ENCODE results near the gene C3orf20.

Gene C3orf20

DNA sequence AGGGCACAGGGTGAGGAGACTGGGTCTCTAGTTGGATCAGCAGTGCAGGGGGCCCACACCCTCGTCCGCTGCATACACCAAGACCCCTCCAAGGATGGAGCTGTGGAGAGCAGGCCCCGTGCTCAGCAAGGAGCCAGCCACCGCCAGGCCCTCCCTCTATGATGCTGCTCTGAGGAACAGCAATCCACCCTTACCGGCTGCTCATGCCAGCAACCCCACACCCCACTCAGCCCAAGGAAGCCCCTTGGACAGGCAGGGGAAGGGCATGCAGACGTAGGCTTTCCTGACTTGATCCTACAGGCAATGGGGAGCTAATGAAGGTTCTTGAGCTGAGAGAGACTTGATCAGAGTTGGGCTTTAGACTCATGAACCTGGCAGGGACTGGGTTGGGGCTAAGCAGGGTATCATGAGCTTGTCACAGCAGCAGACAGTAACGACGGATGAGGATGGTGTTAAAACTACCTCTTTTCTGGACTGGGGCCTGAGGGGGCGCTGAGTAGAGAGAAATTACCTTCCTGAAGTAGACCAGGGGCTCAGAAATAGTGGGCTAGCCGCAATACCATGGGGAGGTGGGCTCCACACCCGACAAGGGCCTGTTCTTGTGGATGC is 93.3 kb downstream of the C3orf20 start:
- H3K4me3 ChIP-seq (ENCODE audit: low read depth, low read length): no peak overlapping the region
- DNase-seq (ENCODE audit: low read depth): no peak

- no peak for DNase-seq (ENCODE audit: low read depth)
- no peak overlapping the region for H3K4me3 ChIP-seq (ENCODE audit: low read depth, low read length)
Observed at GRCh38 chr3:14768881-14769280, 93.9 kb downstream of the C3orf20 start.

DNA sequence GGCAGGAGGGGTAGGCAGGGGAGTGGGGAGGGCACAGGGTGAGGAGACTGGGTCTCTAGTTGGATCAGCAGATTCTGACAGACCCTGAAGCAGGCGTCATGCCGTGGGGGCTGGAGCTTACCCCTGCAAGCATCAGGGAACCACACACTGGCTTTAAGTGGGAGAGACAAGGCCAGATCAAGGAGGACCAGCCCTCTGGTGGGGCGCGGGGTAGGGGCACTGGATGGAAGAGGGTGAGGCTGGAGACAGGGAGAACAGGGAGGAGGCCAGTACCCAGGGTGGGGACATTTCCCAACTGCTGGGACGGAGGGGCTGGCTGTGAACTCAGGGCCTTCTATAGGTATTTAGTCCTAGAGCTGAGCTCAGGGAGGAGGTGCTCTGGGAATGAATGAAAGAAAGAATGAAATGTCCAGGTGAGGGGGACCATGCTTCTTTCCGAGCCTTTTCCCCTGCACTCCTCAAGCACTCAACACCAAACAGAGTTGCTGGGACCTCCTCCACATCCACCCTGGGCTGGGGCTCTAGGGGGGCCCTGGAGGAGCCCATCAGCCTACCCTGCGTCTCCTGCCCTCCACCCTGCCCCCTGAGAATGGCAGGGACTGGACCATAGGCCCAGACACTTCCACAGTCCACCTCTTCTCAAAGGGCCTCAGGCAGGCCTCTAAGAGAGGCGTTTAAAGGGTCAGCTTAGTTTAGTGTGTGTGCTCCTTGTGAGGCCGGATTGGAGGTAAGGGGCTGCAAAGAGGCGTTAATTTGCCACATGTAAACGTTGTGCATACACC is 94.8 kb downstream of the C3orf20 start:
- no peak for DNase-seq (ENCODE audit: low read depth)
- H3K4me3 ChIP-seq (ENCODE audit: low read depth, low read length): no peak overlapping the region

GRCh38 chr3:14770591-14770990 is 95.7 kb downstream of the C3orf20 start:
- DNase-seq (ENCODE audit: low read depth): no peak
- no peak overlapping the region for H3K4me3 ChIP-seq (ENCODE audit: low read depth, low read length)

DNA sequence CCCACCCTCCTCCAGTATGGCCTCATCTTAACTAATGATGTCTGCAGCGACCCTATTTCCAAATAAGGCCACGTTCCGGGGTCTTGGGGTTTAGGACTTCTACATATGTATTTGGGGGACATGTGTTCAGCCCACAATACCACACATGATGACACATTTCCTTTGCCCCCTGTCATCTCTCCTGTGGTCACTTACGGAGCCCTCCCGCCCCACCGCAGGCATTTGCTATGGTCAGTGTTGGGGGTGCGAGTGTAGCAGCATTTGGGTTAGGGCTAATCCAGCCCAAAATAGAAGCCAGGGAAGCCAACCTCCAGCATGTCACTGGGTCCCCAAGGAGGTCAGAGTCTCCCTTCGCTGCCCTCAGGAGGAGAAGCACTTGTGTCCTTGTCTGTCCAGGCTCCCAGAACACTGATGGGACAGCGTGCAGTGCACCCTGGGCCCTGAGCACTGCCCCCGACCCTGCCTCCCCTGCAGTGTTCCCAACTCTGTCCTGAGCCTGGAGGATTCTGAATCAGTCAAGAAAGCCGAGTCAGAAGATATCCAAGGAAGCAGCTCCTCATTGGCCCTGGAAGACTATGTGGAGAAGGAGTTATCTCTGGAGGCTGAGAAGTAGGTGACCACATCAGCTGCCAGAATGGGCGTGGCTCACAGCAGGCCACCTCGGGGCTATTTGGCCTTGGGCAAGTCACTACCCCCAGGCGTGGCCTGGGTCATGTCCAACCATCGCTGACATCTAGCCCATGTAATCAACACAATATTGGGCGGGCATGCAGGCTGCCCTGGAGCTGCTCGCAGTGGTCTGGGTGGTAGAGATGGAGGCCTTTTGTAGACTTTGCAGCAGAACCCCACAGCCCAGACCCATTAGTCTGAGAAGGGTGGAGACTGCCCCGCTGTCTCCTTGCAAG is 96.9 kb downstream of the C3orf20 start:
- DNase-seq (ENCODE audit: low read depth): no peak
- no peak overlapping the region for H3K4me3 ChIP-seq (ENCODE audit: low read depth, low read length)

DNA sequence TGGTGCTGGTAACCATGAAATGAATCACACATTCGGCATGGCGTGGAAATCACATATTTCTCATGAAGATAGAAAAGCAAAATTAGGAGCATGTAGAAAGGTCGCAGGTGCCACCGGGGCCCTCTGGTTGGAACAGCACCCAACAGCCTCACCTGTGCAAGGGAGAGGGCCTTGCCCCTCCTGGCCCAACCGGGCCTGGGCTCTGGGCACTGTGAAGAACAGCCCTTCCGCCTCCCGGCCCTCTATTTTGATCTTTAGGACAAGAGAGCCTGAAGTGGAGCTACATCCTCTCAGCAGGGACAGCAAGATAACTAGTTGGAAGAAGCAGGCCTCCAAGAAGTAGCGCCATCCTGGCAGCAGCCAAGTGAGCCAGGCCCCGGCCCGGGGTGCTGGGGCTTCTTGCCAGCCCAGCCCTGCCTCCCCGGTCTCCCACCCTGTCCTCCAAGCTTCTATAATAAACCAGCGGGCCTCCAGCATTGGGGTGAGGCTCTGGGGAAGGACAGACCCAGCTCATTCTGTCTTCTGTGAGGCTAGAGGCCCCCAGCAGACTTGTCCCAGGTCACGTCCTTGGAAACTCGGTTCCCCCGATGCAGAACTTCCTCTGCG is 97.7 kb downstream of the C3orf20 start:
- DNase-seq (ENCODE audit: low read depth): no peak
- H3K4me3 ChIP-seq (ENCODE audit: low read depth, low read length): no peak overlapping the region

DNA sequence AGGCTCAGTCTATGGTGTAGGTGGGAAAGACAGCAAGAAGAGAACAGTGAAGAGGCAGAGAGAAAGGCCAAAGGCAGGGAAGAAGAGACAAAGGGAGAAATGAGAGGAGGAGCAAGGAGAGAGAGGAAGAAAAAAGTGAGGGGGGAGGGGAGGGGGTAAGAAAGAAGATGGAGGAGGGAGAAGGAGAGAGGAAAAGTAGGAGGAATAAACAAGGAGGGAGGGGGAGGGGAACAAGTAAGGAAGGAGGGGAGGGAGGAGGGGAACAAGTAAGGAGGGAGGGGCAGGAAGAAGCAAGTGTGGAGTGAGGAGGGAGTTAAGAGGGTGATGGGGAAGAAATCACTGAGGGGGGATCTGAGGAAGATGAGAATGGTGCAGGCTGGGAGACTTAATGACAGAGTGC is 98.3 kb downstream of the C3orf20 start:
- no peak for DNase-seq (ENCODE audit: low read depth)
- H3K4me3 ChIP-seq (ENCODE audit: low read depth, low read length): no peak overlapping the region

- H3K4me3 ChIP-seq (ENCODE audit: low read depth, low read length): no peak overlapping the region
- no peak for DNase-seq (ENCODE audit: low read depth)
Observed at GRCh38 chr3:14773691-14774128, 98.8 kb downstream of the C3orf20 start.

GRCh38 chr3:14774431-14774830 is 99.5 kb downstream of the C3orf20 start:
- no peak overlapping the region for H3K4me3 ChIP-seq (ENCODE audit: low read depth, low read length)
- DNase-seq (ENCODE audit: low read depth): no peak

DNA sequence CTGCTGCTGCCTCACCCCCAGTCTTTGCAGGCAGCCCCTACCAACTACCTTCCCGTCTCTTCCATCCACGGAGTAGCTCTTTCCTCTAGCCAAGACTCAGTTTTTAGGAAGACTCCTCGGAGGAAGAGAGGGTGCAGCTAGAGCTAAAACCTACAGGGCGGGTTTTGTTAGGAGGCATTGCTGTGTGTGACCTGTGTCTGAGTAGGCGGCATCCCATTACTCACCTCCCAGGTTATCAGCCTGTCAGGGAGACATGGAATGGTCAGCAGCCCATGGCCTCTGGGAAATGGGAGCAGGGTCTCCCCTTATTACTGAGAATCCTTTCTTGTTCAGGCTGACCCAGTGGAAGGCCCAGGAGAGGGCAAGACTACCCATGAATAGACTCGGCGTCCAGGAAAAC is 100.1 kb downstream of the C3orf20 start:
- no peak for DNase-seq (ENCODE audit: low read depth)
- no peak overlapping the region for H3K4me3 ChIP-seq (ENCODE audit: low read depth, low read length)

GRCh38 chr3:14775563-14775962 is 100.6 kb downstream of the C3orf20 start:
- H3K4me3 ChIP-seq (ENCODE audit: low read depth, low read length): no peak overlapping the region
- DNase-seq (ENCODE audit: low read depth): no peak

DNA sequence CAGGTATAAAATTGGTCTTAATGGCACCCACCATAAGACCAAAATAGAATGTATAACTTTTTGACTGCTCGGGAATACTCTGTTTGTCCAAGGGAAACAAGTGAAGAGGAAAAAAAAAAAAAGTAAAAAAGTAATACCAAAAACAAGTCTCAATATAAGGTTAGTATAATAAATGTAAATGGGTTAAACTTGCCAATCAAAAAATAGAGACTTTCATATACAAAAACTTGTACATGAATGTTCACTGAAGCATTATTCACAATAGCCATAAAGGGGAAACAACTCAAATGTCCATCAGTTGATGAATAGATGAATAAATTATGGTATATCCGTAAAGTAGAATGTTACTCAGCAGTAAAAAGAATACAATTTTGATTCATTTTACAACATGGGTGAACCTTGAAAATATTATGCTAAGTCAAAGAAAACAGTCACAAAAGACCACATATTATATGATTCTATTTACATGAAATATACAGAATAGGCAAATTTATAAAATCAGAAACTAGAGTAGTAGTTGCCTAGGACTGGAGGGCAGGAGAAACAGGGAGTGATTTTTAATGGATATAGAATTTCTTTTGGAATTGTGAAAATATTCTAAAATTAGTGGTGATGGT is 104.2 kb downstream of the C3orf20 start:
- DNase-seq (ENCODE audit: low read depth): no peak
- no peak overlapping the region for H3K4me3 ChIP-seq (ENCODE audit: low read depth, low read length)

- no peak overlapping the region for H3K4me3 ChIP-seq (ENCODE audit: low read depth, low read length)
- DNase-seq (ENCODE audit: low read depth): no peak
Observed at GRCh38 chr3:14780927-14781507, 106.1 kb downstream of the C3orf20 start.

GRCh38 chr3:14783480-14784086 is 108.6 kb downstream of the C3orf20 start:
- DNase-seq (ENCODE audit: low read depth): no peak
- H3K4me3 ChIP-seq (ENCODE audit: low read depth, low read length): no peak overlapping the region

- H3K4me3 ChIP-seq (ENCODE audit: low read depth, low read length): no peak overlapping the region
Observed at GRCh38 chr3:14784087-14784681, 109.2 kb downstream of the C3orf20 start.

GRCh38 chr3:14785207-14786155 is 110.5 kb downstream of the C3orf20 start:
- DNase-seq (ENCODE audit: low read depth): no peak
- no peak overlapping the region for H3K4me3 ChIP-seq (ENCODE audit: low read depth, low read length)

More at GRCh38 chr3:14784087-14784681, 109.2 kb downstream of the C3orf20 start:
- DNase-seq (ENCODE audit: low read depth): no peak

- no peak overlapping the region for H3K4me3 ChIP-seq (ENCODE audit: low read depth, low read length)
- no peak for DNase-seq (ENCODE audit: low read depth)
Observed at GRCh38 chr3:14786369-14786768, 111.4 kb downstream of the C3orf20 start.
